ENCODE results near the gene XRCC1.
A peak's percentile ranks its signal among the peaks of the same experiment; 100 is the strongest.

DNA sequence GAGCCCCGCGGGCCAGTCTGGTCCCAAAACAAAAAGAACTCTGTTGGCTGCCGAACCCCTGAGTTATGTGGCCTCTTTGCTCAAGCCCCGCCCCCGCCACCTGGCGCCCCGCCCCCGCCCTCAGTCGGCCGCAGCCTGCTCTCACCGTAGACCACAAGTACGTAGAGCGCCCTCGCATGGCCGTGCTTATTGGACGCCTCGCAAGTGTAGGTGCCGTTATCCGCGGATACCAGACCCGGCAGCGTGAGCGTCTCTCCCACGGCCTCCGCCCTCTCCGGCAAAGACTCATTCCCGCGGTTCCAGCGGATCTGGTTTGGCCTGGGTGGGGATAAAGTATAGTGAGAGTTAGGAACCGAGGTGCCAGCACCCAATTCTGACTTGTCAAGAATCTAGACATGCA lies 49.6 kb upstream of the XRCC1 start:
- TF ChIP-seq, protein P1, sequence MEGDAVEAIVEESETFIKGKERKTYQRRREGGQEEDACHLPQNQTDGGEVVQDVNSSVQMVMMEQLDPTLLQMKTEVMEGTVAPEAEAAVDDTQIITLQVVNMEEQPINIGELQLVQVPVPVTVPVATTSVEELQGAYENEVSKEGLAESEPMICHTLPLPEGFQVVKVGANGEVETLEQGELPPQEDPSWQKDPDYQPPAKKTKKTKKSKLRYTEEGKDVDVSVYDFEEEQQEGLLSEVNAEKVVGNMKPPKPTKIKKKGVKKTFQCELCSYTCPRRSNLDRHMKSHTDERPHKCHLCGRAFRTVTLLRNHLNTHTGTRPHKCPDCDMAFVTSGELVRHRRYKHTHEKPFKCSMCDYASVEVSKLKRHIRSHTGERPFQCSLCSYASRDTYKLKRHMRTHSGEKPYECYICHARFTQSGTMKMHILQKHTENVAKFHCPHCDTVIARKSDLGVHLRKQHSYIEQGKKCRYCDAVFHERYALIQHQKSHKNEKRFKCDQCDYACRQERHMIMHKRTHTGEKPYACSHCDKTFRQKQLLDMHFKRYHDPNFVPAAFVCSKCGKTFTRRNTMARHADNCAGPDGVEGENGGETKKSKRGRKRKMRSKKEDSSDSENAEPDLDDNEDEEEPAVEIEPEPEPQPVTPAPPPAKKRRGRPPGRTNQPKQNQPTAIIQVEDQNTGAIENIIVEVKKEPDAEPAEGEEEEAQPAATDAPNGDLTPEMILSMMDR (IDR thresholded peaks at IDR 0.05; ENCODE audit: borderline replicate concordance, extremely low read depth, low read length, poor library complexity, severe bottlenecking) = peak; percentile 17
- TF ChIP-seq EZH2 (IDR thresholded peaks at IDR 0.05; ENCODE audit: borderline replicate concordance, low read depth, low read length, severe bottlenecking) = no peak
